Endodermal cell (in vitro differentiated cells): ENCODE measurements around the gene SFTPA2. TPM values are rescaled to one million over a fixed set of nuclear protein-coding genes. Genes with fewer than 3 reads are reported as not detected.
A peak's percentile ranks its signal among the peaks of the same experiment; 100 is the strongest.
"Not testable (repeated sequence)": the region's sequence is repeated elsewhere in the genome, so short reads cannot be mapped to it uniquely, and the experiment has no call there.

Experiments
- DNase-seq: peaks from one replicate; pipeline ENCODE4 v3.0.0-alpha.2; 2017
- H3K27ac ChIP-seq: 2 replicates; pipeline ENCODE4 v1.5.1; 2013; ENCODE audit warnings: mild to moderate bottlenecking, low read depth, low read length, moderate library complexity
- H3K27me3 ChIP-seq: 2 replicates; pipeline ENCODE4 v1.6.1; 2013; ENCODE audit warnings: mild to moderate bottlenecking, low read length, moderate library complexity; ENCODE audit not compliant: insufficient read depth, control insufficient read depth, poor library complexity, severe bottlenecking
- H3K36me3 ChIP-seq: 2 replicates; pipeline ENCODE4 v1.7.0; 2013; ENCODE audit warnings: mild to moderate bottlenecking, low read length, moderate library complexity; ENCODE audit not compliant: control insufficient read depth, insufficient read depth
- H3K4me1 ChIP-seq: one replicate; pipeline ENCODE4 v1.7.0; 2013; ENCODE audit warnings: low read length; ENCODE audit not compliant: control insufficient read depth, insufficient read depth
- H3K4me3 ChIP-seq: 2 replicates; pipeline ENCODE4 v1.5.1; 2013; ENCODE audit warnings: mild to moderate bottlenecking, low read length, moderate library complexity
- H3K9ac ChIP-seq: 2 replicates; pipeline ENCODE4 v1.6.1; 2013; ENCODE audit warnings: mild to moderate bottlenecking, low read length, moderate library complexity; ENCODE audit not compliant: poor library complexity, severe bottlenecking; ENCODE audit errors: extremely low read depth
- H3K9me3 ChIP-seq: 2 replicates; pipeline ENCODE4 v1.6.1; 2013; ENCODE audit warnings: mild to moderate bottlenecking, low read length, moderate library complexity; ENCODE audit not compliant: control insufficient read depth
- H3K27ac Mint-ChIP-seq: 2 replicates; pipeline ENCODE4 v1.8.0; 2020; ENCODE audit warnings: mixed read lengths
- H3K27me3 Mint-ChIP-seq: 2 replicates; pipeline ENCODE4 v1.8.0; 2021; ENCODE audit warnings: mild to moderate bottlenecking, mixed read lengths; ENCODE audit not compliant: insufficient read depth
- H3K36me3 Mint-ChIP-seq: 2 replicates; pipeline ENCODE4 v1.8.0; 2020; ENCODE audit warnings: low read depth, mixed read lengths
- H3K4me1 Mint-ChIP-seq: 2 replicates; pipeline ENCODE4 v1.8.0; 2020; ENCODE audit warnings: mixed read lengths
- H3K4me3 Mint-ChIP-seq: 2 replicates; pipeline ENCODE4 v1.8.0; 2020; ENCODE audit warnings: mild to moderate bottlenecking, moderate library complexity, mixed read lengths
- H3K9me3 Mint-ChIP-seq: 2 replicates; pipeline ENCODE4 v1.8.0; 2020; ENCODE audit warnings: mild to moderate bottlenecking, mixed read lengths
- WGBS, 2 experiments: methylation state at CpG; one replicate each; pipeline versions ENCODE4 v1.1.5 to v1.1.7; 2013; ENCODE audit warnings: missing lambda C conversion rate in 2 of 2, mixed read lengths in 1 of 2; ENCODE audit not compliant: insufficient coverage in 1 of 2, insufficient read length in 1 of 2; 5-methylcytosine and 5-hydroxymethylcytosine counted together
- total RNA-seq, 2 donors: library from RNA; stranded (reverse); fragmentation: NEBNext Ultra II Directional in 1 of 2; extraction: Animal tissue kit (Norgen Biotek cat#: 25700) in 1 of 2; gene quantifications; 2 replicates in 1 of 2; 3 replicates in 1 of 2; pipeline ENCODE4 v1.2.1, GENCODE V29; 2021
- TF ChIP-seq, protein P1 (sequence below): fragments of 200-600 bp; sonication (generic); conservative IDR thresholded peaks from 2 replicates; pipeline ENCODE4 v1.5.0; 2021; ENCODE audit warnings: antibody characterized with exemption, mild to moderate bottlenecking

The SFTPA2 gene
- total RNA-seq, 2 donors from 2014 or later: not detected

DNA sequence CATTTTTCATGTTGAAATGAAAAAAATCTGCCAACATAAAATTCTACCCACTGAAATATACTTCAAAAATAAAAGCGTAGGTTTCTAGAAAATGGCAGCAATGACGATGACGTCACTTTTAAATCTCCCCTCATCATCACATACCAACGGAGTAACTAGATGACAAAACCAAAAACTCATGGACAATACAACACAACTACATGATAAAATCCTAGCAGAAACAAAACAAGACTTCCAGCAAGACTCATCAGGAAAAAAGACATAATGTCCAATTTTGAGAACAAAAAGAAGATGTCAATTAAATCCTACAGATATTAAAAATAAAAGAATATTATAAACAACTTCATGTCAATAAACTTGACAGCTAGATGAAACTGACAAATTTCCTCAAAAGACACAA, 31.9 kb downstream of the SFTPA2 start:
- not testable (repeated sequence) for H3K4me1 Mint-ChIP-seq, H3K27ac Mint-ChIP-seq, H3K36me3 ChIP-seq, H3K9me3 ChIP-seq, H3K4me1 ChIP-seq, H3K9ac ChIP-seq, H3K27me3 Mint-ChIP-seq, H3K4me3 Mint-ChIP-seq, H3K4me3 ChIP-seq, DNase-seq, H3K27ac ChIP-seq, H3K9me3 Mint-ChIP-seq, H3K27me3 ChIP-seq, H3K36me3 Mint-ChIP-seq
- WGBS, 2 experiments: 100% methylated on average over 3 of the region's 4 CpGs; no CpG with 5 or more reads in 1 of the 2 experiments

DNA sequence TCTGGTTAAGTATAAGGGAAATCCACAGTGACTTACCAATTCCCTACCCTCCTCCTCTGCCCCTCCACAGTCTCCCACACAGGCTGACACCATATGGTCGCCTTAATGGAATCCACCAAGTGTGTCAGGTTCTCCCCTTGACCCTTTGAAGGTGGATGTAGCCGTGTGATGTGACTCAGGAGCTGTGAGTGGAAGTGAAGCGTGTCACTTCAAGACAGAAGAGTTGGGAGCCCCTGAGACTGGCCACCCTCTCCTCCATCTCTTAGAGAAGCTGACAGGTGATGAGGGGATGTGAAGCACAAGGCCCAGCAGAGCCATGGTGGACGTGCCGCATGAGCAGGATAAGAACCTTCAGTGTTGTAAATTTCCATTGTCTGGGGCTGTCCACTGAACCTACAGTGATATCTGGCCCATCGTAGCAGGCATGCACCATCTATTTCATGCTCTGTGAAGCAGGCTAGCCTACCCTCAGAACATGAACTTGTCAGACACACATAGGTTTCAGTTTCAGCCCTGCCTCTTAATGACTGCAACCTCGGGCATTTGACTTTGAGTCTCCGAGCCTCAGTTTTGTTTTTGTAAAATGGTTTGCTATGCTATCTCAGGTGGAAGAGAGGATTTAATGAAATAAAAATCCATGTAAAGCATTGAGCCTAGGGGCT, 35.0 kb downstream of the SFTPA2 start:
- not testable (repeated sequence) for H3K4me3 ChIP-seq, H3K9me3 Mint-ChIP-seq, H3K36me3 Mint-ChIP-seq, DNase-seq, H3K27me3 ChIP-seq, H3K9ac ChIP-seq, H3K4me3 Mint-ChIP-seq, H3K4me1 ChIP-seq, H3K27ac Mint-ChIP-seq, H3K9me3 ChIP-seq, H3K27ac ChIP-seq, H3K4me1 Mint-ChIP-seq, H3K36me3 ChIP-seq, H3K27me3 Mint-ChIP-seq
- 79 to 83% methylated on average over 1 to 6 of the region's 8 CpGs for WGBS, 2 experiments

DNA sequence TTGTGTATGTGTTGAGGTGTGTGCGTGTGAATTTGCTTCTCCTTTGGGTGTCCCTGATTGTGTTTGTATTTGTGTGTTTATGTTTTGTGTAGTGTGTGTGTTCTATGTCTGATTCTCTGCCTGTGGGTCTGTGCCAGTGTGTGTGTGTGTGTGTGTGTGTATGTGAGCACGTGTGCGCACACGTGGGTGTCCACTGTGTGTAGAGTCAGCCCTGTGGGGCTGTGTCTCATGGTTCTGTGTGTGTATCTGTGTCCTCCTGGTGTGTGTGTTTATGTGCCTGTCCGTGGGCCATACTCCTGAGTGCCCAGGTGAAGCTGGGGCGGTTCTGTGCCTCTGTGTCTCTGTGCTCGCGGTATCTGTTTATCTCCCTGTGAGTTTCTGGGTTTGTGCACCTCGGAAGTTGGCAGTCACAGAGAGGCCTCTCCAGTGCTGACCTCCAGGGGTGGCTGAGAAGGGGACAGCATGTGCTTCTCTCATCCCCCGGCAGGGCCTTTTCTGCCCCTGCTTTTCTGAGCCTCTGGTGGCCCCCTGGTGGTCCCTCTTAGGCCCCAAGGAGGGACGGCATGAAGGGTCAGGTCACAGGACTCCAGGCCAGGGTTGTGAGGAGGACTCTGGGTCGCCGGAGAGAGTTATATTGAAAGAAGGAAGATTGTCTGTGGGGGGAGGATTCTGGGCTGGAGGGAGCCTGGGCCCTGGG, 36.9 kb downstream of the SFTPA2 start:
- not testable (repeated sequence) for H3K27me3 Mint-ChIP-seq, H3K4me3 Mint-ChIP-seq
- TF ChIP-seq, protein P1, sequence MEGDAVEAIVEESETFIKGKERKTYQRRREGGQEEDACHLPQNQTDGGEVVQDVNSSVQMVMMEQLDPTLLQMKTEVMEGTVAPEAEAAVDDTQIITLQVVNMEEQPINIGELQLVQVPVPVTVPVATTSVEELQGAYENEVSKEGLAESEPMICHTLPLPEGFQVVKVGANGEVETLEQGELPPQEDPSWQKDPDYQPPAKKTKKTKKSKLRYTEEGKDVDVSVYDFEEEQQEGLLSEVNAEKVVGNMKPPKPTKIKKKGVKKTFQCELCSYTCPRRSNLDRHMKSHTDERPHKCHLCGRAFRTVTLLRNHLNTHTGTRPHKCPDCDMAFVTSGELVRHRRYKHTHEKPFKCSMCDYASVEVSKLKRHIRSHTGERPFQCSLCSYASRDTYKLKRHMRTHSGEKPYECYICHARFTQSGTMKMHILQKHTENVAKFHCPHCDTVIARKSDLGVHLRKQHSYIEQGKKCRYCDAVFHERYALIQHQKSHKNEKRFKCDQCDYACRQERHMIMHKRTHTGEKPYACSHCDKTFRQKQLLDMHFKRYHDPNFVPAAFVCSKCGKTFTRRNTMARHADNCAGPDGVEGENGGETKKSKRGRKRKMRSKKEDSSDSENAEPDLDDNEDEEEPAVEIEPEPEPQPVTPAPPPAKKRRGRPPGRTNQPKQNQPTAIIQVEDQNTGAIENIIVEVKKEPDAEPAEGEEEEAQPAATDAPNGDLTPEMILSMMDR: peak; percentile 56

DNA sequence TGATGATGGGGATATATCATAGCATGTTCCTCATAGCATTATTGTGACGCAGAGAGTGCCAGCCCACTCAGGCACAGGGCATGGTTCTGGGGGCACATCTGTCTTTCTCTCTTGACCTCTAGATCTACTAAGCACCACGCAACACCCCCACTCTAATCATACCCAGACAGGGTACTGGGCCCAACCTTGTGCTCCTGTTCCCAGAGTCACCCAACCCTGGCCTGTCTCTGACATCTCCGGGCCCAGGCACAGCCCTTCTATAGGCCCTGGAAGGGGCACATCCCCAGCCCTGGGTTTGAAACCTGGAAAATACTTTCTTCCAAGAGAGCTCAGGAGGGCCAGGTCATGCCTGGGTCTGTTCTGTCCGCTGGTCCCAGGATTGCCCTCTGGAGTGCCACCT, 37.7 kb downstream of the SFTPA2 start:
- H3K9me3 ChIP-seq, H3K9me3 Mint-ChIP-seq, H3K4me1 ChIP-seq, DNase-seq, H3K27ac ChIP-seq, H3K9ac ChIP-seq, H3K36me3 Mint-ChIP-seq, H3K36me3 ChIP-seq, H3K27ac Mint-ChIP-seq, H3K4me1 Mint-ChIP-seq, H3K4me3 ChIP-seq, H3K4me3 Mint-ChIP-seq, H3K27me3 ChIP-seq, H3K27me3 Mint-ChIP-seq: not testable (repeated sequence)
- WGBS, 2 experiments: 91% methylated on average over 2 of the region's 4 CpGs; no CpG with 5 or more reads in 1 of the 2 experiments

More for the DNA sequence above, 36.9 kb downstream of the SFTPA2 start:
- H3K9ac ChIP-seq, H3K9me3 ChIP-seq, H3K36me3 ChIP-seq, H3K27ac Mint-ChIP-seq, H3K4me3 ChIP-seq, H3K27ac ChIP-seq, H3K4me1 Mint-ChIP-seq, H3K27me3 ChIP-seq, H3K9me3 Mint-ChIP-seq, H3K4me1 ChIP-seq, DNase-seq, H3K36me3 Mint-ChIP-seq: not testable (repeated sequence)
- WGBS, 2 experiments: 91% methylated on average over 7 of the region's 13 CpGs; no CpG with 5 or more reads in 1 of the 2 experiments

DNA sequence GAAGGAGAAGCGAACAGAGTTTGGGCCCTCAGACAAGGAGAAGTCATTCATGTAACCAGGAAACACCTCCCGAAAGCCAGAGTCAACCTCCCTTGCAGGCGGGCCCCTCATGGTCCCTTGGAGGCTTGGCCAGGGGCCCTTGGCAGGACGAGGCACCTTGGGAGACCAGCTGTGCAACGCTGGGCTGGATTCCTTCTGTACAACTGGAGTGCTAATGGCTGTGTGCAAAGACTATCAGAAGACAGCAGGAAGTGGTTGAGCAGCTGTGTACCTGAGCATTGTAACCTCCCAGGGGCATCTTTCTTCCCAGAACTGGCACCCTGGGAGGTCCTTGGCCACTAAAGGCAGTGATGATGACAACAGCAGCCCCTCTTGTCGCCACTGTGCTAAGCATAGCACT, 38.5 kb downstream of the SFTPA2 start:
- 87 to 100% methylated on average over 1 to 6 of the region's 6 CpGs for WGBS, 2 experiments
- H3K9ac ChIP-seq, H3K36me3 Mint-ChIP-seq, H3K4me1 ChIP-seq, H3K27ac ChIP-seq, H3K4me3 ChIP-seq, H3K9me3 ChIP-seq, H3K36me3 ChIP-seq, H3K27me3 Mint-ChIP-seq, H3K4me3 Mint-ChIP-seq, DNase-seq, H3K27ac Mint-ChIP-seq, H3K27me3 ChIP-seq, H3K4me1 Mint-ChIP-seq, H3K9me3 Mint-ChIP-seq: not testable (repeated sequence)

DNA sequence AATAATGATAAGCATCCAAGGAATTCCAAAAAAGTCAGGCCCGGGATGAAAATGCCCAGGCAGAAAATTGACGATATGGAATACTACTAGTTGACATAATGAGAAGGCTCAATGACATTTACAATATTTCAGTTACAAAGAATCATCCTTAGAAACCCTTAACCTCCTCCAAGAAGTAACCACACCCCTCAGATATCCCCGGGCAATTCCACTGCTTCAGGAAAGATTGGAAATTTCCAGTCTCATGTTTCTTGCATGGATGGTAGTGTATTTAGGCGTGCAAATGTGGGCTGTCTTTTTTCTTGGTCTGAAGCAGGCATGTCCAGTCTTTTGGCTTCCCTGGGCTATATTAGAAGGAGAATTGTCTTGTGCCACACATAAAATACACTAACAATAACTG, 42.6 kb downstream of the SFTPA2 start:
- H3K27ac Mint-ChIP-seq, H3K4me1 ChIP-seq, H3K36me3 ChIP-seq, H3K9me3 Mint-ChIP-seq, H3K27me3 ChIP-seq, H3K9ac ChIP-seq, H3K4me1 Mint-ChIP-seq, DNase-seq, H3K4me3 Mint-ChIP-seq, H3K9me3 ChIP-seq, H3K27ac ChIP-seq, H3K27me3 Mint-ChIP-seq, H3K36me3 Mint-ChIP-seq, H3K4me3 ChIP-seq: not testable (repeated sequence)
- no CpG with 5 or more reads among the region's 4 CpGs for WGBS, 2 experiments
